ENCODE measurements around the gene GPC6.
"Not testable (repeated sequence)": the region's sequence is repeated elsewhere in the genome, so short reads cannot be mapped to it uniquely, and the experiment has no call there.

Gene GPC6

DNA sequence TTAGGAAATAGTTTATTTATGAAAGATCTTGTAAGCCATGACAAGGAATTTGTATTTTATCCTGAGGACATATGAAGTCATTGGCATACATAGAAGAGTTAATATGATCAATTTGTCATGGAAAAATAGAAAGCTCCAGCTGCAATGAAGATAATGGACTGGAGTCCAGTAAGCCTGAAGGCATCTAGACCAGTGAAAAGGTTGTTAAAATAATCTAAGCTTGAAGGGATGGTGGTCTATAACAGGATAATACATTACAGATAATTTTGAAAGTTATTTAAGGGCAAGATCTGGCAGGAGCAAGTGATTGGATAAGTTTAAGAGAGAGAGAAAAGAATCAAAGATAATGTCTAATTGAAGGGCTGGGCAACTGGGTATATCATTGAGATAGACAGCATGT lies 224.2 kb downstream of the GPC6 start:
- no peak for DNase-seq

GRCh38 chr13:93454676-93455235 lies 228.1 kb downstream of the GPC6 start:
- not testable (repeated sequence) for DNase-seq

DNA sequence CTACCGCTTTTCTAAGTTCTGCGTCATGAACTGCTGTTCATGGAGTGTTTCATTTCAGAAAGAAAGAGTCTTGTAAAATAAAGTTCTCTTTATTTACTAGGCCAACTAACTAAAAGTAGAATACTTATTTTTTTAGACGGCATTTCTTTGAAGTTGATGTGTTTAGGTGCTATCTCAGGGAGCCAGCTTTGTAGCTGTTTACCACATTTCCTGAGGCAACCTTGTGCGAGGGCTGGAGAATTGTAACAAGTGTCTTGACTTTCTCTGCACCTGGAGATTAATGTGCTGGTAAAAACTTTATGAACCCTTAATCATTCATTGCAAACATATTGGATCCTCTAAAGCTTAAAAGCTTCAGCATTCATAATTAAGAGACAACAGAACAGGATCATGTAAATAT lies 229.3 kb downstream of the GPC6 start:
- DNase-seq, result no peak

- no peak for DNase-seq
Observed at GRCh38 chr13:93460005-93460404, 233.4 kb downstream of the GPC6 start.

DNA sequence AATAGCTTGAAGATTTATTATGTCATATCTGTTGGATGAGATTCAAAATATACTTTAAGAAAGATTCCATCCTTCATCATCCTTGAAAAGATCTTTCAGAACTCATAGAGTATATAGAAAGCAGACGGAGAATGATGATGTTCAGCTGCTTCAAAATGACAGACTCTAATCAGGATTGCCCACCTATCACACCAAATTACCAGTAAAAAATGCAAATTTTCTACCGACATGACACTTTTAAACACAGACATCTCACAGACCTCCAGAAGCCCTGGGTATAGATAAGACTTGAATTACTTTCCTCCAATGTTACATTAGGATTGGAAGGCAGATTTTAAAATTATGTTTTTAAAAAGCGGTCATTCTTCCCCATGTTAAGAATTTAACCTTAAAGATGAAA lies 235.5 kb downstream of the GPC6 start:
- DNase-seq, result no peak

DNA sequence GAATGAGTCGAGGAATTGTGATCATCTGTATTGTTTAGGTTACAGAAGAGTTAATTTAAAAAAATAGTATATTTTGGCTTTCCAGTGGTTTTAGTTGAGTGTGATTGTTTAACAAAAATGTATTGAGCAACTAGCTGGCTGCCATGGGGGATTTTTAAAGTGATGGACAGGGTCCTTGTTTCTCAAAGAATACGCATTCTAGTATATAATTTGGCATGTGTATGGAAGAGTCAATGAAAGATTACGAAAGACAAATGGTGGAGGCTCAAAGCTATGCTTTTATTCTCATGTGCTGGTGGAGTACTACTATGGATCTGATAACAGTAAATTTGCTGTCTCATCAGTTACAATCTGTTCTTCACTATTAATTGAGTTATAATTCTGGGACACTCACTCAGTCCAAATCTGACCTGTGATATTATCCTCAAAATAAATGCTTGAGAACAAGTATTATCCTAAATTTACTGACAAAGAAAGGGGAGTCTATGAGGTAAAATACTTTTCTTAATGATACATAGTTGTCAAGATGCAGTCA lies 240.0 kb downstream of the GPC6 start:
- DNase-seq, result no peak

GRCh38 chr13:93467175-93467574 lies 240.6 kb downstream of the GPC6 start:
- no peak for DNase-seq

GRCh38 chr13:93468433-93468832 lies 241.8 kb downstream of the GPC6 start:
- no peak for DNase-seq

DNA sequence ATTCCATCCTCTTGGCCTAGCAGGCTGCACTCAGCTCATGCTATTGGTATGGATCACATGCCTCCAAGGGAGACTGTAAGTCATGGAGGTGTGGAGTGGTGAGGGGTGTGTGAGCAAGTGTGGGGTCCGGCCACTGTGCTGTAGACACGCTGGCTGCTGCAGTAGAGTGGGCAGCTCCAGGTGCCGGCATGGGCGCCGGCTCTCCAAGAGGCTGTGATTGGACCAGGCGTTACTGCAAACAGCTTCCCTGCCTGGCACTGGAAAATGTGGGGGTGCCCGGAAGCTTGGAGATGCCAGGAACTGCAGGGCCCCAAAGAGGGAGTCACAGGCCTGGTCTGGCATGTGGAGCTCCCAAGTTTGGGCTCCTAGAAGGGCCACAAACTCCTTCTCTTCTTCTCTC lies 245.7 kb downstream of the GPC6 start:
- no peak for DNase-seq

DNA sequence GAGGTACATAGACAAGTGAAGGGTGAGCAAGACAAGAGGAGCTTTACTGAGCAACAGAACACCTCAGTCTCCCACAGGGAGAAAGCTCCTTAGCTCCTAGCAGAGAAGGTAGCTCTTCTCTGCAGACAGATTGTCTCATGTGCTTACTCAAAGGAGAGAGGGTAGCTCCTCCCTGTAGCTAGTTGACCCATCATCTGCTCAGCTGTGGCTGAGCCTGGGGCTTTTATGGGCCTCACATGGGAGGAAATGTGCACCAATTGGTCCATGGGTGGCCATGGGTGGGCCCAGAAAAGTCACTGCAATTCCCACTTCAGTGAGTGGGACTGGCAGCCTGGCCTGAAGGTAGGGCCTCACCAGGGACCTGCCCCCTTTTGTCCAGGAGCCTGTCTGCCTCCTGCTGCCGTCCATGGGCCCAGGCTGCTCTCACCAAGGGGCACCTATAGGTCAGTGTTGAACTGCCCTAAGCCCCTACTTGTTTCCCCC lies 246.2 kb downstream of the GPC6 start:
- DNase-seq, result no peak

DNA sequence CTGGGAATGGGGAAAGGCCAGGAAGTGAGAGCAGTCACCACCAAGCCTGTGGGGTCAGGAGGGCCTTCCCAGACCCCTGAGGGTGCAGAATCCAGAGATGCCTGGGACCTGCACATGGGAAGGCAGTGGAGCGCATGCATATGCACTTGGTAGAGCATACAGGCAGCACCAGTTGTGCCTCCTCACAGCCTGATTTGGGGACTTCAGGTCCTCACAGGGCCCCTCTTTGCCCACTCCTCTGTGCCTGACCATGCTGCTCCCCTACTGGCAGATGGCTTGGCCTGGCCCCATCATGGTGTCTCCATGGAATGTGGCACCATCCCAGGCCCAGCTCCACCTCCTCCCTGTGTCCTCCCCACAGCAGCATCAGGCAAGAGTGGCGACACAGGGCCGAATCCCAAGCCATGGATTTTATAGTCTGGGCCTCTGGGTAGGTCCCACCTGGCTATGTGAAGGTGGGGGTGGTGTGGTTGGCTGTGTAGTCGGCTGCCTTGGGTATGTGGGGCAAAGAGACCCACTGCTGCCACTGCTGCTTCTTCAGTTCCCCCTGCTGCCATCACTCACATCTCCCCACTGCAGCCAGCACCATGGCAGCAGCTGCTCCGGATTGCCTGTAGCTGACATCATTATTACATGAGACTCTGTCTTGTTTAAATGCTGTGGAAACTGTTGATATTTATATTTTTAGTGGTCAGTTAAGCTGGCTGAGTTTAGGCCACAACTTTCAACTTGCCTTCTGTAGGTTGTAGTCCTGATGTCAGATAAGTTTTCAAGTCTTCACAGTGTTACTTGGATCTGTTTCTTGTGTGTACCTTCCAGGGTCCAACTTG lies 247.0 kb downstream of the GPC6 start:
- no peak for DNase-seq

DNA sequence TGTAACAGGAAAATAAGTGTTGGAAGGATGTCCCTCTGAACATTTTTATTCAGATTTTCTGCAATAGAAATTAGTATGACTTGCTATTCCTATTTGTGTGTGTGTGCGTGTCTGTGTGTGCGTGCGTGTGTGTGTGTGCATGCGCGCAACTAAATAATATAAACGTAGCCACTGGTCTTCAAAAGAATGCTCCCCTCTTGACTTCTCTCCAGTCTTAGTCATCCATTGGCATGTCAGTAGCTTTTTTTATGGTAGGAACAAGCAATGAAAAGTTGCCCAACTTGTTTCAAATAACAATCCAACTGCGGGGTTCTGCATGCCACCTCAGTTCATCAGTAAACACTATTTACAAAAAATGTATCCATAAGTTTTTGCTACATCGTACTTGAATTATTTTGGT lies 249.6 kb downstream of the GPC6 start:
- DNase-seq, result no peak

DNA sequence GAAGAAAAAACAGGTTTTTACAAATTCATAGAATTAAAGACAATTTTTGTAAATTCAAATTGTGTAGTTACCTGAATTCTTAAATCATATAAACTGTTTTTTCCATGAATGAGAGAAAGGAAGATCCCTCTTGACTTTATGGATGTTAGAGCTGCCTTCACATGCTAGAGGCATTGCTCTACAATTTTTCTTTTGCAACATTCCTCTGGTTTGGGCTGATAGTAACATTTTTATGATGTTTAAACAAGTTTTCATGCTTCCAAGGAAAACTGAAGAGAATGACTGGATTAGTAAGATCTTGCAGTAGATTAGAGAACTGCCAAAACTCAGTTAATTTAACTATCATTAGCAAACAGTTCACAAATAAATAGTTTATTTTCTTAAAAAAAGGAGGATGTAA lies 250.6 kb downstream of the GPC6 start:
- DNase-seq, result no peak

DNA sequence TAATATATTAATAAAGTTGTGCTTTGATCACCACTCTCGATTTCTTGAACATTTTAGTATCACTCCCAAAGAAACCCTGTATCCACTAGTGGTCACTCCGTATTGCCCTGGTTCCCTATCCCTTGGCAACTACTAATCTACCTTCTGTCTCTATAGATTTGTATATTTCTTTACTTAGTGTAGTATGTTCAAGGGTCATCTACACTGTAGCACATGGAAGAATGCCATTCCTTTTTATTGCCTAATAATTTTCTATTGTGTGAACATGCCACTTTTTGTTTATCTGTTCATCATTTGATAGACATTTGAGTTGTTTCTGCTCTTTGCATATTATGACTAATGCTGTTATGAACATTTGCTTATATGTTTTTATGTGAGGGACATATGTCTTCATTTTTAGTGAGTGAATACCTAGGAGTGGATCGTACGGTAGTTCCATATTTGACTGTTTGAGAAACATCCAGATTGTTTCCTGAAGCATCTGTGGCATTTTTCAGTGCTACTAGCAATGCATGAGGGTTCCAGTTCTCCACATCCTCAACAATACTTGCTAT lies 254.0 kb downstream of the GPC6 start:
- DNase-seq, result no peak

DNA sequence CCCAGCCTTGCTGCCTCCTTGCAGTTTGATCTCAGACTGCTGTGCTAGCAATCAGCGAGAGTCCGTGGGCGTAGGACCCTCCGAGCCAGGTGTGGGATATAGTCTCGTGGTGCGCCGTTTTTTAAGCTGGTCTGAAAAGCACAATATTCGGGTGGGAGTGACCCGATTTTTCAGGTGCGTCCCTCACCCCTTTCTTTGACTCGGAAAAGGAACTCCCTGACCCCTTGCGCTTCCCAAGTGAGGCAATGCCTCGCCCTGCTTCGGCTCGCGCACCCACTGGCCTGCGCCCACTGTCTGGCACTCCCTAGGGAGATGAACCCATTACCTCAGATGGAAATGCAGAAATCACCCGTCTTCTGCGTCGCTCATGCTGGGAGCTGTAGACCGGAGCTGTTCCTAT lies 269.5 kb downstream of the GPC6 start:
- DNase-seq, result not testable (repeated sequence)

DNA sequence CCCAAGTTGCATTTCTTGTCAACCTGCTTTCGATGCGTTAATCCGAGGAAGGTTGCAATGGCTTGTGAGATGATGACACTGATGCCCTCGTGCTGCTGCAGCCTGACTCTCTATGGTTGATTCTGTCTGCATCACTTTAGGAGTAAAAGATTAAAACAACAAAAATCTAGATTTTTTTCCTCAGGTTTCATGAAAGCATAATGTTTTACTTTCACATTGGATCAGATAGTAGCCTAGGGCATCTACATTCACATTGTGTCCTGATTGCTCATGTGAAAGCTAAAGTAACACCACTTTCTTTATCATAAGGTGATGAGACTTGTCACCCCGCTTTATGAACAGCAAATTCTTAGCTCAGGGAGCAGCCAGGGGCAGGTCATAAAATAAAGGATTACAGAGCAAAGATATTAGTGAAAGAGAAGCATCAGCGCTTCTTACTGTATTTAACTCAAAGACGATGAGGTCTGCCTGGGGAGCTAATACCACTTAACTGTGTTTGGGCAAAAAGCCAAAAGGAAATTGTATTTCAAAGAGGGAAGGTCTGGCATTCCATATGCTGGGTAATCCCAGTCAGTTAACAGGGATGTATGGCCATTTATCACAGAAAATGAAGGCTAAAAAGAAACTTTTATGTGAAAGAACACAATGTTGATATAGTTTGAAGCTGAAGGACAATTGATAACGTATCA lies 270.5 kb downstream of the GPC6 start:
- no peak for DNase-seq

DNA sequence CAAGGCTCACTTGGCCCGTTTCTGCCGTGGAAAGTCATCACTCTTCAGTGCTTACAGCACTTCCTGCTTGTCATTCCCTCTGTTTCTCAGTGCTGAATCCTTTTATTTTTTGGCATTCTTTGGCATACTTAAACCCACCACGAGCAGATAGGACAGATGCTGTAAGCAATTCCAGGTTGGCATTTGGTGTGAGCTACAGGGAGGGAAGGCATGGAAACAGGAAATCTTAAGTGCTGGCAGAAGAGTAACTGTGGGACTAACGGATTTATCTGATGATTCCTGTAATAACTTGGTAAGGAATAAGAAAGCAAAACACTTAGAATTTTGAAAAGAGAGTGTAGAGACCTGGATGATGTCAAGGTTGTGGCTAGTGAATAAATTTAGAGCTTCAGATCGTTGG lies 273.4 kb downstream of the GPC6 start:
- DNase-seq, result no peak

DNA sequence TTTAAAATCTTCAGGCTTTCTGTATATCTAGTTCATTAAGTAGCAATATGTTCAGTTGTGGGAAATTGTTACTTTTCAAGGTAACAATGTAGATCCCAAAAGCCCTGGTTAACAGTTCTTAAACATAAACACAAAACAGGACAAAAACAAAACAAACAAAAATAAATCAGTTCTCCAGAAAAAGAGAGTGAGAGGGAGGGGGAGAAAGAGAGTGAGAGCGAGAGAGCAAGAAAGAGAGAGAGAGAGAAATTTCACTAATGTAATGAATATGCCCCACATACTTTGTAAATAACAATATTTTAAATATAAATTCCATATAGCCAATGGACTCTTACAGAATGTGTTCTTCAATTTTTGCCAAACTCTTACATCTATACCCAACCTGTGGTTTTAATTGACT lies 275.5 kb downstream of the GPC6 start:
- DNase-seq, result no peak

GRCh38 chr13:93502987-93503615 lies 276.5 kb downstream of the GPC6 start:
- DNase-seq, result no peak

- no peak for DNase-seq
Observed at GRCh38 chr13:93505104-93505952, 278.7 kb downstream of the GPC6 start.

DNA sequence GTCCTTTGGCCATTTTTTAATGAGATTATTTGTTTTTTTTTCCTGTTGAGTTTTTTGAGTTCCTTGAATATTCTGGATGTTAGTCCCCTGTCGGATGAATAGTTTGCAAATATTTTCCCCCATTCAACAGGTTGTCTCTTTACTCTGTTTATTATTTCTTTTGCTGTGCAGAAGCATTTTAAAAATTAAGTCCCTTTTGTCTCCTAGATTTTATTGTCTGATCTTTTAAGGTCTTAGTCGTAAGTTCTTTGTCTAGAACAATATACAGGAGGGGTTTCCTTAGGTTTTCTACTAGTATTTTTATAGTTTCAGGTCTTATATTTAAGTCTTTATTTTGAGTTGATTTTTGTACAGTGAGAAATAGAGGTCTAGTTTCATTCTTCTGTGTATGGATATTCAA lies 284.4 kb downstream of the GPC6 start:
- no peak for DNase-seq

DNA sequence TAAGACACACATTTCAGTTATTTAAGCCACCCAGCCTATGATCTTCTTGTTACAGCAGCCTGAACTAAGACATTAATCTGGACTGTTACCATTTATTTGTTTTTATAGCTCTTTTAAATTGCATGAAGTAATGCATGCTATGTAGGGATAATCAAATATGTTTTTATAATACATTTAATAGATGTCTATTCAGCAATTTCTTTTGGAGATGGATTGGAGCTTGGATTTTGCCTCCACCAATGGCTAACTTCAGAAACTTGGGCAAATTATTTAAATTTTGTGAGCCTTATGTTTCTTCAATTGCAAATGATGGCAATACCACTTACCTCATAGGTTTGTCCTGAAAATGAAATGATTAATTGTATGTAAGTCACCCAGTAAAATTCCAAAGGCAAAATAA lies 288.7 kb downstream of the GPC6 start:
- no peak for DNase-seq
